ENCODE measurements around the gene HNF1A.
"Not testable (repeated sequence)": the region's sequence is repeated elsewhere in the genome, so short reads cannot be mapped to it uniquely, and the experiment has no call there.

HNF1A gene

GRCh38 chr12:120978296-120979219 lies at the start of gene HNF1A:
Gene HNF1A (plus strand): TSS chr12:120978543. CDS start chr12:120978769, 226 bp downstream.
- no peak for DNase-seq

- no peak for DNase-seq
Measured at GRCh38 chr12:120928864-120929652, 49.3 kb upstream of the HNF1A start.

GRCh38 chr12:120930032-120930431 lies 48.3 kb upstream of the HNF1A start:
- DNase-seq, result no peak

- DNase-seq, result no peak
Measured at GRCh38 chr12:120932058-120932457, 46.3 kb upstream of the HNF1A start.

GRCh38 chr12:120932956-120933526 lies 45.3 kb upstream of the HNF1A start:
- DNase-seq, result no peak

GRCh38 chr12:120933786-120934185 lies 44.6 kb upstream of the HNF1A start:
- DNase-seq, result no peak

- no peak for DNase-seq
Measured at GRCh38 chr12:120936197-120936596, 42.1 kb upstream of the HNF1A start.

- no peak for DNase-seq
Measured at GRCh38 chr12:120938496-120938895, 39.8 kb upstream of the HNF1A start.

GRCh38 chr12:120939523-120939922 lies 38.8 kb upstream of the HNF1A start:
- no peak for DNase-seq

- DNase-seq, result no peak
Measured at GRCh38 chr12:120940006-120940405, 38.3 kb upstream of the HNF1A start.

GRCh38 chr12:120940799-120941198 lies 37.5 kb upstream of the HNF1A start:
- no peak for DNase-seq

GRCh38 chr12:120941412-120941811 lies 36.9 kb upstream of the HNF1A start:
- DNase-seq, result no peak

GRCh38 chr12:120941846-120942405 lies 36.4 kb upstream of the HNF1A start:
- DNase-seq, result no peak

- DNase-seq, result no peak
Measured at GRCh38 chr12:120943482-120943881, 34.9 kb upstream of the HNF1A start.

- DNase-seq, result peak; percentile 14
Measured at GRCh38 chr12:120944645-120945217, 33.6 kb upstream of the HNF1A start.

- not testable (repeated sequence) for DNase-seq
Measured at GRCh38 chr12:120945516-120945915, 32.8 kb upstream of the HNF1A start.

GRCh38 chr12:120950260-120950799 lies 28.0 kb upstream of the HNF1A start:
- DNase-seq, result not testable (repeated sequence)

GRCh38 chr12:120950807-120951206 lies 27.5 kb upstream of the HNF1A start:
- no peak for DNase-seq

GRCh38 chr12:120955232-120955631 lies 23.1 kb upstream of the HNF1A start:
- DNase-seq, result no peak

GRCh38 chr12:120956579-120957300 lies 21.6 kb upstream of the HNF1A start:
- DNase-seq, result no peak

GRCh38 chr12:120959111-120959878 lies 19.0 kb upstream of the HNF1A start:
- no peak for DNase-seq
